SK-N-MC (cell line): ENCODE measurements around the gene AMZ1.

Experiments
- DNase-seq: peaks from one replicate; pipeline ENCODE4 v3.0.0-alpha.2; 2011; ENCODE audit warnings: low read depth, low spot score
- H3K27ac ChIP-seq: fragments of 200-600 bp; sonication (generic); 2 replicates; pipeline ENCODE4 v1.5.1; 2016; ENCODE audit warnings: mixed run types
- H3K36me3 ChIP-seq: fragments of 200-600 bp; sonication (generic); 2 replicates; pipeline ENCODE4 v1.6.1; 2017; ENCODE audit warnings: antibody characterized with exemption, low read length, mixed read lengths; ENCODE audit not compliant: insufficient read depth
- H3K4me3 ChIP-seq: fragments of 200-600 bp; sonication (generic); 2 replicates; pipeline ENCODE4 v1.5.1; 2016
- H3K9ac ChIP-seq: fragments of 200-600 bp; sonication (generic); 2 replicates; pipeline ENCODE4 v1.8.0; 2017; ENCODE audit warnings: mixed run types, mixed read lengths; ENCODE audit not compliant: insufficient read length
- H3K9me3 ChIP-seq: fragments of 200-600 bp; sonication (generic); 2 replicates; pipeline ENCODE4 v1.6.1; 2017; ENCODE audit warnings: low read depth, mild to moderate bottlenecking, antibody characterized with exemption, low read length, moderate library complexity, mixed read lengths
- EZH2 ChIP-seq: fragments of 200-600 bp; sonication (generic); IDR thresholded peaks from one replicate; pipeline ENCODE4 v1.6.1; 2017; ENCODE audit warnings: antibody characterized with exemption
- FOXP2 ChIP-seq: optimal IDR thresholded peaks from 2 replicates; pipeline ENCODE3; 2011; ENCODE audit warnings: mild to moderate bottlenecking, moderate library complexity; ENCODE audit not compliant: insufficient read depth; ENCODE audit errors: extremely low read length, control extremely low read depth
- POLR2AphosphoS5 ChIP-seq: IDR thresholded peaks from 2 replicates; pipeline ENCODE4 v1.6.1; 2012; ENCODE audit warnings: mild to moderate bottlenecking, low read depth, low read length, borderline replicate concordance

AMZ1 gene

DNA sequence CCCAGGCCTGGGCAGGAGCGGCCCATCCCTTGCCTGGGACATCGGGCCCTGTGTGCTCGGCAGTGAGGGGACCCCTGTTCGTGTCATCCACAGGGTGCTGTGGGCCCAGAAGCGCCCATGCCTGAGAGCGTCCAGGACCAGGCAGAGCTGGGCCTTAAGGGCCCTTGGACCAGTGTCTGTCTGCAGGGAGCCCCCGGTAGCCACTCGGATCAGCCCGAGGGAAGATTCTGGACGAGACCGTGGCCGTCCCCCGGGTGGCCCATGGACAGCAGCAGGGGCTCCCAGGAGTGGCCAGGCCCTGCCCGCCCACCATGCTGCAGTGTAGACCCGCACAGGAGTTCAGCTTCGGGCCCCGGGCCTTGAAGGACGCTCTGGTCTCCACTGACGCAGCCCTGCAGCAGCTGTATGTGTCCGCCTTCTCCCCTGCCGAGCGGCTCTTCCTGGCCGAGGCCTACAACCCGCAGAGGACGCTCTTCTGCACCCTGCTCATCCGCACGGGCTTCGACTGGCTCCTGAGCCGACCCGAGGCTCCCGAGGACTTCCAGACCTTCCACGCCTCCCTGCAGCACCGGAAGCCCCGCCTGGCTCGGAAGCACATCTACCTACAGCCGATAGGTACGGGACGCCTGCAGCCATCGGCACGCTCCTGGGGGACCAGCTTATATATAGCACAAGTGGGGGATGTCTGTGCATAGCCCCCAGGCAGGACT, 12.3 kb downstream of the AMZ1 start:
- no peak for TF ChIP-seq EZH2
- TF ChIP-seq FOXP2: no peak
- TF ChIP-seq POLR2AphosphoS5: no peak
- H3K9ac ChIP-seq: no peak overlapping the region
- no peak for DNase-seq
- no peaks in the 10 kb centered on the region for H3K36me3 ChIP-seq
- H3K27ac ChIP-seq: no peak overlapping the region
- H3K9me3 ChIP-seq: no peaks in the 10 kb centered on the region
- H3K4me3 ChIP-seq: no peak overlapping the region

DNA sequence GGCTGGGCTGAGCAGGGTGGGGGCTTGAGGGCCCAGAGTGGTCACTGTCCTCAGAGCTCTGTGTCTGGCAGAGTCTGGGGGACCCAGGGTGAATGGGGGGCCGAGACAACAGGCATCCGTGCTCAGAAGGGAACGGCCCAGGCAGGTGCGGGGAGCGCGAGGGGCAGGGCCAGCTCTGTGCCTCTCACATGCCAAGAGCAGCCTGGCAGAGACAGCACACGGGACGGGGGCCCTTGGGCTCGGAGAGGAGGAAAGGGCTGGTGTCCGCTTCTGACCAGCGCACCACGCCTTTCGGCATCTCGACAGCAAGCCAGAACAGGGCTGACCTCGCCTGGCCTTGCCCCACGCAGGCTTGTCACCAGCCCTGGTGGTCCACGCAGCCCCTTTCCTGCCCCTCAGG, 13.4 kb downstream of the AMZ1 start:
- Histone ChIP-seq H3K9ac (no peak overlapping the region), H3K9me3 (no peaks in the 10 kb centered on the region), H3K36me3 (no peaks in the 10 kb centered on the region), H3K4me3 (no peak overlapping the region), H3K27ac (no peak overlapping the region)
- no peak for DNase-seq
- TF ChIP-seq POLR2AphosphoS5 (no peak), FOXP2 (no peak), EZH2 (no peak)

DNA sequence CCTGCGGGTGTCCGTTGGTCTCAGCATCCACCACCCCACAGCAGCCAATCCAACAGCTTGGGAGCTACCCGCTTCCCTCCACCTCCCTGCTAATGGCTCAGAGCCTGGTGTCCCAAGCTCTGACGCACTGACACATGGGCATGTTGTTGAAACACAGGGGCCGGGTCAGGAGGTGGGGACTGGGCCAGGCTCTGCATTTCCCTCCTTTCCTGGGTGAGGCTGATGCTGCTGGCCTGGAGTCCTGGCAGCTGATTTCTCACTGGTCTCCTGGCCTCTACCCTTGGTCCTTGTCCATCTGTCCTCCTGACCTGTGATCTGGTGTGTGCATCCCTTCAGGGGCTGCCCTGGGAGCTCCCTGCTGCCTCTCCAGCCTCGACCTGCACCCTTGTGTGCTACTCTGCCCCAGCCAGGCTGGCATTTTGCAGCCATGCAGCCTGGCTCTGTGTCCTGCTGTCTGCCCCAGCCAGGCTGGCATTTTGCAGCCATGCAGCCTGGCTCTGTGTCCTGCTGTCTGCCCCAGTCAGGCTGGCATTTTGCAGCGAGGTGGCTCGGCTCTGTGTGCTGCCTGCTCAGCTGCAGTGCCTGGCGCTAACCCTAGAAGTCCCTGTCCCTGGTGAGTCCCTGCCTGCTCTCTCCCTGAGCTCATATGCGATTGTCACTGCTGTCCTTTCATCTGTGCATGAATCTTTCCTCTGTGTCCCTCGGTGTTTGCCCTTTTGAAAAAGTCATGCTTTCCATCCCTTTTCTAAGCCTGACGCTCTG, 14.0 kb downstream of the AMZ1 start:
- no peak for TF ChIP-seq EZH2
- no peak for TF ChIP-seq POLR2AphosphoS5
- TF ChIP-seq FOXP2: no peak
- Histone ChIP-seq H3K36me3 (no peaks in the 10 kb centered on the region), H3K27ac (no peak overlapping the region), H3K4me3 (no peak overlapping the region), H3K9ac (no peak overlapping the region), H3K9me3 (no peaks in the 10 kb centered on the region)
- no peak for DNase-seq

DNA sequence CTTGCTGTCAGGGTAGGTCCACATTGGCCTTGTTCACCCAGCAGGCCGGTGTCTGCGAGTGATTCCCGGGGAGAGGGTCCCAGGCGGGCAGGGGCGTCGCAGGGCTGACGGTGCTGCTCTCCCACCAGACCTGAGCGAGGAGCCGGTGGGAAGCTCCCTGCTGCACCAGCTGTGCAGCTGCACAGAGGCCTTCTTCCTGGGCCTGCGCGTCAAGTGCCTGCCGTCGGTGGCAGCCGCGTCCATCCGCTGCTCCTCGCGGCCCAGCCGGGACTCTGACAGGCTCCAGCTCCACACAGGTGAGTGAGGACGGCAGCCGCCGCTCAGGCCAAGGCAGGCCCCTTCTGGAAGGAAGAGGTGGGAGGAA, 14.6 kb downstream of the AMZ1 start:
- Histone ChIP-seq H3K9ac (no peak overlapping the region), H3K36me3 (no peaks in the 10 kb centered on the region), H3K27ac (no peak overlapping the region), H3K4me3 (no peak overlapping the region), H3K9me3 (no peaks in the 10 kb centered on the region)
- TF ChIP-seq FOXP2 (no peak), POLR2AphosphoS5 (no peak), EZH2 (no peak)
- no peak for DNase-seq

DNA sequence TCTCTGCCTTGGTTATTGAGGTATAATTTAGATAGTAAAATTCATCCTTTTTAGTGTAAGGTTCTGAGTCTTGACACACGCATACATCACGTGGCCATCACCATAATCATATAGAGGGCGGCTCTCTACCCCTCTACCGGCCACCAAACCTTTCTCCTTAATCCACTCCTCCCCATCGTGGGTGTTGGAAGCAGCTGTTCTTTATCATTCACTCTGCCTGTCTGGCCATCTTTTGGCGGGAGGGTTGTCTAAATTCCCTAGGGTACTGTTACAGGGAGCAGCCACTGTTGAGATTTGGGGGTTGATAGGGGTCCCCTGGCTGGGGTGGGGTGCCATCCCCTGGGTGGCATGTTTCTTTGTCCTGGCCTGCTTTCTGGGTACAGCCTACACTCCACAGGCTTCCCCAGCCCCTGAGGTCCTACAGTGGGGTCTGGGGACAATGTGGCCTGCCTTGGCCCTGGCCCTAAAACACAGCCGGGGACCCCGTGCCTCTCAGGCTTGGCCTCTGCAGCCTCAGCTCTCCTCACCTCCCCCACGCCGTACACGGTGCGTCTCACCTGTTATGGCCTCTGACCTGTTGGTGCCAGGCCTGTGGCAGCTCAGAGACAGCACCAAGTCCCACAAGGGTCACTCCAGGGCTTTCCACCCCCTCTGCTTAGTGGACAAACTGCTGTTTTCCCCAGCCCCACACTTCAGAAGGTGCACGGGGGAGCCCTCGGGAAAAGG, 17.5 kb downstream of the AMZ1 start:
- DNase-seq: no peak
- Histone ChIP-seq H3K9ac (no peak overlapping the region), H3K9me3 (no peaks in the 10 kb centered on the region), H3K4me3 (no peak overlapping the region), H3K36me3 (no peaks in the 10 kb centered on the region), H3K27ac (no peak overlapping the region)
- no peak for TF ChIP-seq EZH2
- TF ChIP-seq FOXP2: no peak
- no peak for TF ChIP-seq POLR2AphosphoS5

DNA sequence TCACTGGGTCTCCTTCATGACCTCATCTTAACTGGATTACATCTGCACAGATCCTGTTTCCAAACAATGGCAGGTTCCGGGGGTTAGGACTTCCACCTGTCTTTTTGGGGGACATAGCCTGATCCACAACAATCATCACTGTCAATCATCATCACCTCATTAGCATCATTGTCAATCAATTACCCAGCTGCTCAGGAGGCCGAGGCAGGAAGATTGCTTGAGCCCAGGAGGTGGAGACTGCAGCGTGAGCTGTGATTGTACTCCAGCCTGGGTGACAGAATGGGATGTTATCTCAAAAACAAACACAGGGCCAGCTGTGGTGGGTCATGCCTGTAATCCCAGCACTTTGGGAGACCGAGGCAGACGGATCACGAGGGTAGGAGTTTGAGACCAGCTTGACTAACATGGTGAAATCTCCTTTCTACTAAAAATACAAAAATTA, 18.7 kb downstream of the AMZ1 start:
- no peak overlapping the region for H3K9ac ChIP-seq
- TF ChIP-seq FOXP2 (no peak), POLR2AphosphoS5 (no peak), EZH2 (no peak)
- no peak overlapping the region for H3K27ac ChIP-seq
- no peak overlapping the region for H3K4me3 ChIP-seq
- H3K9me3 ChIP-seq: no peaks in the 10 kb centered on the region
- no peak for DNase-seq
- no peaks in the 10 kb centered on the region for H3K36me3 ChIP-seq

DNA sequence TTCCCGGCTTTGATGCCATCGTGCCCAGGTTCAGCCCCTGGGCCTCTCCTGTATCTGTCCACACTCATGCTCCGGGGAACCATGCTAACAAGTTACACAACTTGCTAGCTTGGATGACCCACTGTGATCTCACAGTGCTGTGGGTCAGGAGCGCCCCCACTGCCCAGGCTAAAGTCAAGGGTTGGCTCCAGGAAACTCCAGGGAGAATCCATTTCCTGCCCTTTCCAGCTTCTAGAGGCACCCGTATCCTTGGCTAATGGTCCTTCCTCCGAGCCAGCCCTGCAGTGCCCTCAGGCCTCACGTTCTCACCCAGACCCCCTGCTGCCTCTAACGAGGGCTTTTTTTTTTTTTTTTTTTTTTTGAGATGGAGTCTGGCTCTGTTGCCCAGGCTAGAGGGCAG, 19.5 kb downstream of the AMZ1 start:
- H3K27ac ChIP-seq: no peak overlapping the region
- H3K9me3 ChIP-seq: no peaks in the 10 kb centered on the region
- no peak for TF ChIP-seq FOXP2
- TF ChIP-seq EZH2: no peak
- no peak for TF ChIP-seq POLR2AphosphoS5
- H3K36me3 ChIP-seq: no peaks in the 10 kb centered on the region
- H3K4me3 ChIP-seq: no peak overlapping the region
- no peak overlapping the region for H3K9ac ChIP-seq
- DNase-seq: no peak

DNA sequence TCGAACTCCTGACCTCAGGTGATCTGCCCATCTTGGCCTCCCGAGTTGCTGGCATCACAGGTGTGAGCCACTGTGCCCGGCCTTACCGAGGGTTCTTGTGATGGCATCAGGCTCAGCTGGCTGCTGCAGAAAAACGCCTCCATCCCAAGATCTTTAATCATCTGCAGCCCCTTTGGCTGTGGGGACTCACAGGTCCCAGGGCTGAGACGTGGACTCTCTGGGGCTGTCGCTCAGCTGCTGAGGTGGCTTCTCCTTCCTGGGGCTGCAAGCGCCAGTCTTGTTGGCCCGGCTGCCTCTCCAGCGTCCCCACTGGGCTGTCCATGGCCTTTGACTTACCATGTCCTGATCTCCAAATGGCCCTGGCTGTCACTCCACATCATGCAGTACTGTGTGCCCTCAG, 20.0 kb downstream of the AMZ1 start:
- DNase-seq: no peak
- Histone ChIP-seq H3K36me3 (no peaks in the 10 kb centered on the region), H3K4me3 (no peak overlapping the region), H3K9ac (no peak overlapping the region), H3K9me3 (no peaks in the 10 kb centered on the region), H3K27ac (no peak overlapping the region)
- TF ChIP-seq FOXP2 (no peak), POLR2AphosphoS5 (no peak)
